SK-N-SH (cell line): Measurements from ENCODE around the gene CAPZA2. TPM values are rescaled to one million over a fixed set of nuclear protein-coding genes. Genes with fewer than 3 reads are reported as not detected.
"Not testable (repeated sequence)": the region's sequence is repeated elsewhere in the genome, so short reads cannot be mapped to it uniquely, and the experiment has no call there.

Experiments used
- CTCF ChIA-PET: fragments of 300-600, 350-600 bp; formaldehyde crosslinking; extraction: SDS; loops from one replicate; lab custom pipeline; 2021; lab: Yijun Ruan, JAX
- POLR2A ChIA-PET: fragments of 350-600 bp; sonication (Branson Sonifier 250); formaldehyde crosslinking; extraction: SDS; loops from one replicate; lab custom pipeline; 2020; ENCODE audit warnings: antibody characterized with exemption, inconsistent platforms; lab: Yijun Ruan, JAX
- DNase-seq: peaks from one replicate; pipeline ENCODE4 v3.0.0; 2012
- H2AFZ ChIP-seq: fragments of 200-600 bp; sonication (generic); 2 replicates; pipeline ENCODE4 v1.8.1; 2016; ENCODE audit warnings: antibody characterized with exemption, mild to moderate bottlenecking, low read depth
- H3F3A ChIP-seq: fragments of 200-600 bp; sonication (generic); replicated peaks from 2 replicates; pipeline ENCODE3; 2016; ENCODE audit warnings: antibody characterized with exemption, mild to moderate bottlenecking; ENCODE audit not compliant: insufficient read depth
- H3K27ac ChIP-seq, 2 experiments: fragments of 200-500 bp in 1 of 2; fragments of 200-600 bp in 1 of 2; sonication (Bioruptor generic) in 1 of 2; sonication (generic), shearing (Covaris generic) in 1 of 2; 2 replicates each; pipeline versions ENCODE4 v1.5.1 to v1.6.1; 2014 to 2016; ENCODE audit warnings: low read depth in 2 of 2, inconsistent platforms in 1 of 2, low read length in 1 of 2, mild to moderate bottlenecking in 1 of 2, mixed read lengths in 1 of 2
- H3K27me3 ChIP-seq: fragments of 200-600 bp; sonication (generic), shearing (Covaris generic); 2 replicates; pipeline ENCODE4 v1.6.1; 2016; ENCODE audit warnings: mixed run types; ENCODE audit not compliant: insufficient read depth
- H3K36me3 ChIP-seq, 2 experiments: fragments of 200-500 bp in 1 of 2; fragments of 200-600 bp in 1 of 2; sonication (Bioruptor generic) in 1 of 2; sonication (generic) in 1 of 2; replicated peaks in 1 of 2; 2 replicates each; pipeline versions ENCODE3 to v1.5.1; 2014 to 2016; ENCODE audit warnings: low read length in 1 of 2, mild to moderate bottlenecking in 1 of 2; ENCODE audit not compliant: insufficient read depth in 2 of 2, control insufficient read depth in 1 of 2
- H3K4me1 ChIP-seq, 2 experiments: fragments of 200-500 bp in 1 of 2; fragments of 200-600 bp in 1 of 2; sonication (Bioruptor generic) in 1 of 2; sonication (generic), shearing (Covaris generic) in 1 of 2; 2 replicates each; pipeline versions ENCODE4 v1.5.1 to v1.6.1; 2014 to 2016; ENCODE audit warnings: low read depth in 1 of 2, low read length in 1 of 2, mixed run types in 1 of 2; ENCODE audit not compliant: insufficient read depth in 2 of 2, control insufficient read depth in 1 of 2
- H3K4me2 ChIP-seq: fragments of 200-600 bp; sonication (generic), shearing (Covaris generic); 2 replicates; pipeline ENCODE4 v1.6.1; 2017; ENCODE audit warnings: mixed run types
- H3K4me3 ChIP-seq, 2 experiments: fragments of 200-500 bp in 1 of 2; fragments of 200-600 bp in 1 of 2; sonication (Bioruptor generic) in 1 of 2; sonication (generic), shearing (Covaris generic) in 1 of 2; 2 replicates each; pipeline versions ENCODE4 v1.5.1 to v1.8.1; 2014 to 2016; ENCODE audit warnings: low read depth in 2 of 2, inconsistent platforms in 1 of 2, low read length in 1 of 2, mild to moderate bottlenecking in 1 of 2, mixed read lengths in 1 of 2, moderate library complexity in 1 of 2
- H3K79me2 ChIP-seq: fragments of 200-600 bp; sonication (generic); 2 replicates; pipeline ENCODE4 v1.8.1; 2017; ENCODE audit warnings: mild to moderate bottlenecking; ENCODE audit not compliant: insufficient read depth
- H3K9ac ChIP-seq: fragments of 200-600 bp; sonication (generic); 2 replicates; pipeline ENCODE4 v1.6.1; 2017; ENCODE audit warnings: mixed run types
- H3K9me2 ChIP-seq: fragments of 200-600 bp; sonication (generic); 2 replicates; pipeline ENCODE4 v1.6.1; 2017; ENCODE audit warnings: mixed run types
- H3K9me3 ChIP-seq: fragments of 200-600 bp; sonication (generic); 2 replicates; pipeline ENCODE4 v1.6.1; 2017; ENCODE audit warnings: mixed run types, mild to moderate bottlenecking, moderate library complexity
- H4K20me1 ChIP-seq: fragments of 200-600 bp; sonication (generic); 2 replicates; pipeline ENCODE4 v1.6.1; 2017; ENCODE audit warnings: mild to moderate bottlenecking, mixed run types; ENCODE audit not compliant: insufficient read depth
- polyA plus RNA-seq, 3 experiments: library from polyadenylated mRNA; depleted of rRNA; stranded (reverse); fragments of >200 nt; gene quantifications; 2 replicates each; pipeline ENCODE4 v1.2.3, GENCODE V29; 2012
- small RNA-seq, 7 experiments: library from RNA; depleted of rRNA; stranded (forward); fragments of <200 nt; gene quantifications; one replicate each; pipeline ENCODE3, GENCODE V24; 2012

The CAPZA2 gene
- polyA plus RNA-seq, 1 of the 3 experiments (the other 2 are of a cell fraction): 44.6 TPM

GRCh38 chr7:116971153-116971552 is 108.8 kb downstream of the CAPZA2 start:
- not testable (repeated sequence) for H3K27ac ChIP-seq, H3K4me3 ChIP-seq, H3K27me3 ChIP-seq, H2AFZ ChIP-seq, H4K20me1 ChIP-seq, H3K9me3 ChIP-seq, H3F3A ChIP-seq, H3K9ac ChIP-seq, H3K4me2 ChIP-seq, H3K4me1 ChIP-seq, DNase-seq, H3K9me2 ChIP-seq
- Histone ChIP-seq H3K36me3 (peaks cover 0 to 12% of the 10 kb centered on the region in 2 experiments), H3K79me2 (peaks cover 49% of the 10 kb centered on the region; the same call in 1 of the 2 replicates)
- CTCF ChIA-PET: interaction anchor here (1.3 to 6.4 kb wide), 7 partner anchors 12 to 156 kb away, joined by 3 to 57 read pairs (median 11); no protein-coding TSS in a partner anchor
- POLR2A ChIA-PET: interaction anchor here (1.1 kb wide), 1 partner anchor 17 kb away, joined by 4 read pairs; no protein-coding TSS in a partner anchor

Small RNAs within 50 kb of the gene (small RNA-seq; reads per million reads assigned to genes)
- gene RF00019 (0 reads per million in 7 experiments), gene RF02179 (0 reads per million in 7 experiments), gene RF02180 (0 reads per million in 7 experiments), gene RF02188 (0 reads per million in 7 experiments), gene RNA5SP239 (0 reads per million in 7 experiments)

Other genes starting within 250 kb of the CAPZA2 start
- gene MET, start 190.4 kb upstream of the CAPZA2 start, polyA plus RNA-seq (2012; rRNA removed): 38.7 and 61.6 TPM in 2 replicates
- 23.5 and 32.2 TPM in 2 replicates for gene ST7, start 90.9 kb downstream of the CAPZA2 start, polyA plus RNA-seq (2012; rRNA removed)